ENCODE data around the gene GPT2.

GRCh38 chr16:46887524-46887854 lies 3.3 kb downstream of the GPT2 start:
- TF ChIP-seq POLR2AphosphoS5 (IDR thresholded peaks at IDR 0.05; ENCODE audit: borderline replicate concordance, low read depth, low read length) (no peak), EZH2 (IDR thresholded peaks at IDR 0.05) (no peak)
